ENCODE results near the gene OSBPL1A.

GRCh38 chr18:24254071-24254470 lies 143.6 kb downstream of the OSBPL1A start:
- no peak for TF ChIP-seq CTCF (conservative IDR thresholded peaks at IDR 0.05 in 1 of 2, IDR thresholded peaks at IDR 0.05 in 1 of 2; ENCODE audit: extremely low read depth in 1 of 2, insufficient read depth in 1 of 2, low read depth in 1 of 2, low read length in 2 of 2)
- no peak for TF ChIP-seq EZH2 (IDR thresholded peaks at IDR 0.05; ENCODE audit: borderline replicate concordance, low read length)

Data from mammary epithelial cell (primary cell).